Heart right ventricle (tissue), 16 donors: Measurements from ENCODE around the gene MRPL22. TPM values are rescaled to one million over a fixed set of nuclear protein-coding genes. Genes with fewer than 3 reads are reported as not detected.

Experiments used
- ATAC-seq, 8 donors: fragments of 200-7000 bp; cut with Tn5 transposase; one replicate each; pipeline ENCODE4 v1.9.1; 2020; ENCODE audit warnings: mild to moderate bottlenecking in 8 of 8, moderate library complexity in 8 of 8, moderate number of reproducible peaks in 1 of 8
- DNase-seq, 2 donors: peaks; one replicate each; pipeline ENCODE4 v3.0.0-alpha.2; 2020
- H3K27ac ChIP-seq, 10 donors: fragments of 200-600 bp; sonication (generic) in 2 of 10; one replicate each; pipeline versions ENCODE4 v1.5.0 to v1.8.0; 2020 to 2022; ENCODE audit warnings: mild to moderate bottlenecking in 3 of 10
- H3K27me3 ChIP-seq, 7 donors: fragments of 200-600 bp; one replicate each; pipeline ENCODE4 v1.8.0; 2021 to 2022; ENCODE audit warnings: mild to moderate bottlenecking in 2 of 7
- H3K36me3 ChIP-seq, 9 donors: fragments of 200-600 bp; sonication (generic) in 1 of 9; one replicate each; pipeline versions ENCODE4 v1.5.0 to v1.8.0; 2020 to 2022; ENCODE audit warnings: mild to moderate bottlenecking in 2 of 9
- H3K4me1 ChIP-seq, 9 donors: fragments of 200-600 bp; sonication (generic) in 1 of 9; one replicate each; pipeline versions ENCODE4 v1.5.0 to v1.8.0; 2020 to 2022; ENCODE audit warnings: mild to moderate bottlenecking in 4 of 9
- H3K4me3 ChIP-seq, 10 donors: fragments of 200-600 bp; sonication (generic) in 2 of 10; one replicate each; pipeline versions ENCODE4 v1.5.0 to v1.8.0; 2020 to 2022; ENCODE audit warnings: mild to moderate bottlenecking in 7 of 10, moderate library complexity in 2 of 10
- H3K9me3 ChIP-seq, 11 donors: fragments of 200-600 bp in 10 of 11; sonication (generic) in 2 of 11; one replicate each; pipeline versions ENCODE4 v1.5.0 to v1.8.0; 2013 to 2022; ENCODE audit warnings: mild to moderate bottlenecking in 2 of 11, control low read depth in 1 of 11, moderate library complexity in 1 of 11
- WGBS, 2 donors: extraction: QIAGEN DNeasy Blood & Tissue Kit; methylation state at CpG; one replicate each; pipeline ENCODE4 v1.1.7; 2013; ENCODE audit warnings: inconsistent platforms in 1 of 2; 5-methylcytosine and 5-hydroxymethylcytosine counted together
- intact Hi-C, 10 donors: fragments of 100-400 bp; cut with DNase I; formaldehyde crosslinking; loops; one replicate each; pipeline versions ENCODE4 v1.11.1 to v1.14.2; 2022
- polyA plus RNA-seq, 2 donors: library from polyadenylated mRNA; stranded (reverse); fragments of 200-250 nt; gene quantifications; one replicate each; pipeline ENCODE4 v1.2.3, GENCODE V29; 2013
- total RNA-seq, 10 donors: library from RNA; stranded (reverse); fragmentation: NEBNext Ultra II Directional in 3 of 10; extraction: Animal tissue kit (Norgen Biotek cat#: 25700) in 3 of 10; gene quantifications; one replicate each; pipeline versions ENCODE4 v1.2.1 to v1.2.4, GENCODE V29; 2021 to 2023
- TF ChIP-seq, protein P1 (sequence below), 9 donors: fragments of 200-600 bp; sonication (generic) in 2 of 9; IDR thresholded peaks; one replicate each; pipeline versions ENCODE4 v1.5.0 to v1.8.0; 2021 to 2022; ENCODE audit warnings: antibody characterized with exemption in 9 of 9, mild to moderate bottlenecking in 5 of 9, moderate library complexity in 1 of 9
- donor health status: Arrhythmogenic right ventricular cardiomyopathy.
- donor health status: ischemic (EF 13 %, LVEDD 7.1; RV severe dilation, severe dysfunction).
- donor health status: healthy with polysubstance abuse.
- donor health status: DM: no; HTN: yes; CAD: no.
- donor health status: DM: no; HTN: no; CAD: no.
- donor health status: ischemic (EF 25% LVEDD 6.9; RV normal size, moderate dysfunction).
- donor health status: ischemic (EF 25% LVEDD 5.7; RV mildly dilated, moderate dysfunction).
- donor health status: healthy.
- donor health status: DM: yes; HTN: yes; CAD: no.
- donor health status: Ischemic cardiomyopathy.
- donor health status: ischemic (EF 35%, LVEDD 5.7; RV mildly dilated, moderate dysfunction).
- donor health status: nonischemic (EF 11% LVEDD 7.7; RV severe dilation, severe dysfunction).
- donor health status: DM: yes; HTN: yes; CAD: no.
- donor health status: PGD.
- donor health status: ischemic (EF 29% LVEDD 5.4; RV normal size, mild dysfunction).
- donor health status: nonischemic (EF 23%, LVEDD 6.1; RV moderate dilation, normal function).

Gene MRPL22
- total and polyA plus RNA-seq, 12 donors, result 57.1 to 109 (median 73.2) TPM

- Histone ChIP-seq H3K4me1 (no peaks in the 10 kb centered on the region), H3K27me3 (peaks cover 0 to 6% (median 0%) of the 10 kb centered on the region in 7 donors), H3K27ac (no peak overlapping the region), H3K36me3 (no peaks in the 10 kb centered on the region), H3K4me3 (no peak overlapping the region), H3K9me3 (peaks cover 0 to 7% (median 0%) of the 10 kb centered on the region in 11 donors)
- ATAC-seq, result no peak
- intact Hi-C loops, result no loop called here
- TF ChIP-seq, protein P1, sequence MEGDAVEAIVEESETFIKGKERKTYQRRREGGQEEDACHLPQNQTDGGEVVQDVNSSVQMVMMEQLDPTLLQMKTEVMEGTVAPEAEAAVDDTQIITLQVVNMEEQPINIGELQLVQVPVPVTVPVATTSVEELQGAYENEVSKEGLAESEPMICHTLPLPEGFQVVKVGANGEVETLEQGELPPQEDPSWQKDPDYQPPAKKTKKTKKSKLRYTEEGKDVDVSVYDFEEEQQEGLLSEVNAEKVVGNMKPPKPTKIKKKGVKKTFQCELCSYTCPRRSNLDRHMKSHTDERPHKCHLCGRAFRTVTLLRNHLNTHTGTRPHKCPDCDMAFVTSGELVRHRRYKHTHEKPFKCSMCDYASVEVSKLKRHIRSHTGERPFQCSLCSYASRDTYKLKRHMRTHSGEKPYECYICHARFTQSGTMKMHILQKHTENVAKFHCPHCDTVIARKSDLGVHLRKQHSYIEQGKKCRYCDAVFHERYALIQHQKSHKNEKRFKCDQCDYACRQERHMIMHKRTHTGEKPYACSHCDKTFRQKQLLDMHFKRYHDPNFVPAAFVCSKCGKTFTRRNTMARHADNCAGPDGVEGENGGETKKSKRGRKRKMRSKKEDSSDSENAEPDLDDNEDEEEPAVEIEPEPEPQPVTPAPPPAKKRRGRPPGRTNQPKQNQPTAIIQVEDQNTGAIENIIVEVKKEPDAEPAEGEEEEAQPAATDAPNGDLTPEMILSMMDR (IDR thresholded peaks at IDR 0.05), result no peak
- 74 to 80% methylated on average over 6 of the region's 6 CpGs for WGBS, 2 donors
- DNase-seq, result no peak
These were observed 74.4 kb downstream of the MRPL22 start for GRCh38 chr5:155015239-155015638.

GRCh38 chr5:155017610-155018009, 76.7 kb downstream of the MRPL22 start:
- DNase-seq, result no peak
- ATAC-seq, result no peak
- H3K27ac ChIP-seq, result no peak overlapping the region
- 55 to 74% methylated on average over 2 of the region's 2 CpGs for WGBS, 2 donors
- no peaks in the 10 kb centered on the region for H3K4me1 ChIP-seq
- H3K27me3 ChIP-seq, result peaks cover 0 to 6% (median 0%) of the 10 kb centered on the region in 7 donors
- no peaks in the 10 kb centered on the region for H3K36me3 ChIP-seq
- H3K4me3 ChIP-seq, result no peak overlapping the region
- intact Hi-C loops, result no loop called here
- peaks cover 0 to 7% (median 0%) of the 10 kb centered on the region in 11 donors for H3K9me3 ChIP-seq
- TF ChIP-seq, protein P1 (IDR thresholded peaks at IDR 0.05), result no peak

Other genes with a start within 250 kb of the MRPL22 start
- 100 to 1,000 TPM; 138 to 197 (median 170) TPM for gene LARP1, start 185.7 kb upstream of the MRPL22 start, total RNA-seq
- 10 to 100 TPM; 26.4 to 30.4 TPM for gene LARP1, start 185.7 kb upstream of the MRPL22 start, polyA plus RNA-seq
- 10 to 100 TPM; 13.9 to 31.5 (median 21.5) TPM for gene FAXDC2, start 90.5 kb upstream of the MRPL22 start, total RNA-seq
- gene FAXDC2, start 90.5 kb upstream of the MRPL22 start, polyA plus RNA-seq, result 10 to 100 TPM in 1 of 2 donors, 1 to 10 TPM in 1; 4.8 to 17.6 TPM
- 10 to 100 TPM; 20.9 to 29.8 (median 21.9) TPM for gene CNOT8, start 82.4 kb upstream of the MRPL22 start, total RNA-seq
- gene CNOT8, start 82.4 kb upstream of the MRPL22 start, polyA plus RNA-seq, result 10 to 100 TPM; 22.2 to 24.4 TPM
- 10 to 100 TPM; 12.7 to 18.5 (median 16.0) TPM for gene GEMIN5, start 2.9 kb upstream of the MRPL22 start, total RNA-seq
- gene GEMIN5, start 2.9 kb upstream of the MRPL22 start, polyA plus RNA-seq, result 1 to 10 TPM; 4.1 to 5.3 TPM
- gene KIF4B, start 72.7 kb downstream of the MRPL22 start, total RNA-seq, result under 1 TPM in 4 of 10 donors, not detected in 6; 0.05 to 0.11 (median 0.08) TPM
- not detected for gene KIF4B, start 72.7 kb downstream of the MRPL22 start, polyA plus RNA-seq